Fibroblast of skin of back (primary cell): ENCODE results near the gene ACADL. TPM values are rescaled to one million over a fixed set of nuclear protein-coding genes. Genes with fewer than 3 reads are reported as not detected.

Experiments used
- DNase-seq: peaks from one replicate; pipeline ENCODE4 v3.0.0-alpha.2; 2013
- polyA plus RNA-seq, 2 experiments: library from polyadenylated mRNA; unstranded; fragments of 120-200 nt; gene quantifications; one replicate each; pipeline ENCODE4 v1.2.1, GENCODE V29; 2013; ENCODE audit not compliant: insufficient read length in 2 of 2

The ACADL gene
- not detected for polyA plus RNA-seq (2013, experiment 1 of 2; ENCODE audit: insufficient read length)
- not detected for polyA plus RNA-seq (2013, experiment 2 of 2; ENCODE audit: insufficient read length)

GRCh38 chr2:210224941-210225672, at the start of gene ACADL:
ACADL (minus strand) TSS chr2:210225447; CDS start chr2:210225263, 184 bp downstream.
- peak; percentile 27 for DNase-seq

- DNase-seq = no peak
Measured at GRCh38 chr2:210271300-210271699, 46.1 kb upstream of the ACADL start.

- no peak for DNase-seq
Measured at GRCh38 chr2:210269148-210269547, 43.9 kb upstream of the ACADL start.

DNA sequence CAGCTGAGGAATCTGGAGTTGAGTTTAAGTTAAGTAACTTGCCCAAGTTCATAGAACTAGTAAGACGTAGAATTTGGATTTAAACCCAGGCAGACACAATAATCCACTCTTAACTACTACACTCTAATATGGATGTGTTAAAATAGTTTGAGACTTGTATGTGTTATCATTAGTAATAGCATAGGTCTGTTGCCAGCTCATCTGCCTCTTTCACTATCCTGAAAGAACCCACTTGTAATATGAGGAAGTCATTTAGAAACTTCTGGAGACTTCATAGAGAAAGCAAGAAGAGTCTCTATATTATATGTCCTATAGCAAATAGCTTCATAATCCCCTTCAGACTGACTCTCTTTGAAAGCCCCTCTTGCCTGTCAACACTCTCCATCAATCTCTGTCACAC, 43.0 kb upstream of the ACADL start:
- no peak for DNase-seq

- DNase-seq = no peak
Measured at GRCh38 chr2:210267698-210268097, 42.5 kb upstream of the ACADL start.

DNA sequence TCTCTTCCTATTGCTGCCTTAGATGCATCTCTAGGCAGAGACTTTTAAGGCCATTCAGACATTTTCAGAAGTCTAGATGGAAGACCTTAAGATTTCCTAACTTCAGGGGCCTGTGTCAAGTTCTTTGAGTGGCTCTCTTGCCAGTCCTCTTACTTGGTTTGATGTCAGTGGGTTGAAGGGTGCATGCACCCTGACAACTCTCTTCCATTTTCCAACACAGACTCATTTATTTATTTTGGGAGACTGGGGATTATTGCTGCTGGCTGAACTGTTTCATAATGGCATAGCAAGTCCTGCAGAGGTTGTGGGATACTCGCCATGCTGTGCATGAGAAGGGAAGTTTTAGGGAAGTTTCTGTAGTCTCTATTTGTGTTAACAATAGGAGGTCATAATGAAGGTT, 39.0 kb upstream of the ACADL start:
- no peak for DNase-seq

DNA sequence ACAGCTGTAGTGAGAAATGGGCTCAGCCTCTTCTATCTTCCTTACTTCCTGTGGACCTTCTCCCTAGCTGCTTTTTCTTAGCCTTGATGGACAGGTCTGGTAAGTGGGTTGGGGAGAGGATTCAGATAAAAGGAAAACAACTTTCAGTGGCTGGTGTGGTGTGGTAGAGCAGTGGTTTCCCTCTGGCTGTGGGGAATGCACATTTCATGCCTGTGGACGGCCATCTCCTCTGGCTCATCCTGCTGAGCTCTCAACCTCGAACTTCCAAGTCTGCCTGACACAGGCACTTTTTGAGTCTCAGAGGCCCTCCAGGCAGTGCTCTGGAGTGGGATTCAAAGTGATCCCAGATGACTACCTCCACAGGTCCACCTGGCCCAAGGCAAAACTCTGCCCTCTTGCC, 38.6 kb upstream of the ACADL start:
- DNase-seq = no peak

GRCh38 chr2:210262036-210262435, 36.8 kb upstream of the ACADL start:
- DNase-seq = no peak

GRCh38 chr2:210259687-210260086, 34.4 kb upstream of the ACADL start:
- DNase-seq = no peak

- DNase-seq = no peak
Measured at GRCh38 chr2:210252699-210253606, 27.7 kb upstream of the ACADL start.

GRCh38 chr2:210250622-210251021, 25.4 kb upstream of the ACADL start:
- DNase-seq = no peak

DNA sequence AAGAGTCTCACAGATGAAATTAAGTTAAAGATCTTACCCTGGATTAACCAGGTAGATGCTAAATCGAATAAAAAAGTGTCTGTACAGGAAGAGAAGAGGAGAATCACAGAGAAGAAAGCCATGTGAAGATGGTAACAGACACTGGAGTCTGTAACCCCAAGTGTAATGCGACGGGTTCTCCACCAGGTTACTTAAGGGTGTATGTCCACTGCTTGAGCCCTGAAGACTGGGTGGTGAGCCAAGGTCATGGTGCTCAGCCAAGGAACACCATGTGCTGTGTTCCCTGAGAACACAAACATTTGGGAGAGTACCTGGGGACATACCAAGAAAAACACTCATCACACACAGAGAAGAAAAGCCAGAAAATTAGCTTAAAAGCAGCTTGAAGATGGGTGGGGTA, 8.2 kb upstream of the ACADL start:
- no peak for DNase-seq

DNA sequence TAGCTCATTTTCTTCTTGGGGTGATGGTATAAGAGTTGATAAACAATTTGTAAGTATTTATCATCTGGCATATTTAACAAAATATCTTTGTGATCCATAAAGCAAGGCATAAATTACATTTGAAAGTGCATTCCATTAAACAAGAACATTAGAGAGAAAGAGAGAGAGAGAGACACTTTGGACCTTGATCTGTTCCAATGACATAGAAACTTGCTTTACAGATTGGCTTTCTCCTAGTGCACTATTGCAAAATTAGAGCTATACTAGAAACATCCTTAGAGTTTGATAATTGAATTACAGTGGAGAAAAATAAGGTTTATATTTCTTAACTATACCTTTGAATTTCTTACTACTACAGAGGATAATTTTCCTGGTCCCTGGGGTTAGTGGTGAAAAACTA, 5.7 kb upstream of the ACADL start:
- no peak for DNase-seq

DNA sequence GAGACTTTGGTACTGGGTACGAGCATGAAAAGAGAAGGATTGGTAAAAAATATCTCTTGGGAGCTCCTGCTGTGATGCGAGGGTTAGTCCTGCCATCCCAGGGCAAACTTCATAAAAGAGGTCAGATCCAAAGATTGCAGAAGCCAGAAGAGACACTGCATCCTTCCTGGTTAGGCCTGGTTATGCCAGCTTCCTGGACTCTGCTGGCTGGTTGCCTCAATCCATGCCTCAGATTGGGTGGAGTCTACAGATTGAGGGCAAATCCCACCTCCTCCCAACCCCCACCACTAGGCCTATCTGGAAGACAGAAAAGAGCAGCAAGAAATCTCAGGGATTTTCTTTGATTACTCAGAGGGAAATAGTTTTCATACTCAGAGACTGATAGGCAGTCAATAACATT, 5.3 kb upstream of the ACADL start:
- no peak for DNase-seq

- no peak for DNase-seq
Measured at GRCh38 chr2:210228586-210228985, 3.3 kb upstream of the ACADL start.

- no peak for DNase-seq
Measured at GRCh38 chr2:210227290-210228088, 2.2 kb upstream of the ACADL start.

DNA sequence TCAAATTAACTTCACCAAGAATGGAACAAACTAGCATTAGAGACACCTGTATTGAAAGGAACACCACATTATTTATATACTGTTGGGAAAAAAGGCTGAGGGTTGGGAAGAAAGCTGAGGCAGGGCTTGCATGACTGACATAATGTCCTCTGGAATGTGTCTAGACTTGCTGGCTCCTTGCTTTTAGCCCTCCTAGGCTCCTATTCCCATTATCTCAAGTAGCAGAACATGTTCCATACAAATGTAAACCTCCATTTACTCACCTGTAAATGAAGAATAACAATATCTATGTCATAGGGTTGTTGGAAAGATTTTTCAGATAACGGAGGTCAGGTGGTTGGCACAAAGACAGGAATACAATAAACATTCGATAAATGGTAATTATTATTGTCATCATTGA, 976 bp upstream of the ACADL start:
- no peak for DNase-seq

GRCh38 chr2:210224591-210224940, 681 bp downstream of the ACADL start:
- DNase-seq = no peak

GRCh38 chr2:210215120-210215519, 10.1 kb downstream of the ACADL start:
- no peak for DNase-seq

DNA sequence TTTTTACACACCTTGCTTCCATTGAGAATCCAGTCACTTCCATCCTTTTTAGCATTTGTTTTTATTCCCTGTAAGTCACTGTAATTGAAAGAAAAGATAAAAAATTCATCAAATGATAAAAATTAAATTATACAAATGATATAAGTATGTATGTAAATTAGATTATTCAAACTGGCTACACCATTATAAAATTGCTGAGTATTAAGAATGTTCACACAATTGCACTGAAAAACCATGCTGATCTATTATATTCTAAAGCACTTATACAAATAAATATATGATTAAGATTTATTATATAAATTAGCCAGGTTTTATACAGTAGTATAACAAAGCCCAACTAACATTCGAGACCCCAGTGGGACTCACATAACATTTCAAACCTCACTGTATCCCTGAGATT, 15.1 kb downstream of the ACADL start:
- no peak for DNase-seq

DNA sequence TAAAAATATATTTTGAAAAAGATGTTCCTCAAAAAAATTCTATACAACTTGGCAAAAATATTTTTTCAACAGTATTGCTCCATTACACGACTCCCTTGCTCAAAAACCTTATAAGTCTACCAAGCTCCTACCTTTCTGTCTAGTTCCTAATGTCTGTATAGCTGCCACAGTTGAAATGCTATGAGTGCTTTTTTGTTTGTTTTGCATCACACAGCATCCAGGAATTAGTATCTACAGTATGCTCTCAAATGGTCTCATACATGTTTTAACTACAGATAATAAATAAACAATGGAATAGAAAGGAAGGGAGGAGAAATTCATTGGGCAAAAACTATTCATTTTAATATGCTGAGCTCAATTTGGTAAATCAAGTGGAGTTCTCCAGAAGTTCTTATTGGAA, 17.3 kb downstream of the ACADL start:
- DNase-seq = no peak

DNA sequence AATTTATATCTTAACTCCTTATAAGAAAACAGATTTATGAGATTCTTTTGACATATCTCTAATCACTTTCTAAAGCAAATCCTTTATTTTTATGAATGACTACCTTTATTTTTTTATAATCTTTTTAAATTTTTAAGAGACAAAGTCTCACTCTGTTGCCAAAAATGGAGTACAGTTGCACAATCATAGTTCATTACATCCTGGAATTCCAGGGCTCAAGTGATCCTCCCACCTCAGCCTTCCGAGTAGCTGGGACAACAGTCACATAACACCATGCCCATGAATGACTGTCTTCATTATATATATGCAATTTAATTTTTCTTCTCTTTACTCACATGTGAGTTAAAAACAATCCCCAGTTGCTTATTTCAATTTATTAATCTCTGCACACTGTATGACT, 21.7 kb downstream of the ACADL start:
- no peak for DNase-seq

GRCh38 chr2:210203147-210203546, 22.1 kb downstream of the ACADL start:
- DNase-seq = no peak
